Measurements from ENCODE around the gene YKT6.

DNA sequence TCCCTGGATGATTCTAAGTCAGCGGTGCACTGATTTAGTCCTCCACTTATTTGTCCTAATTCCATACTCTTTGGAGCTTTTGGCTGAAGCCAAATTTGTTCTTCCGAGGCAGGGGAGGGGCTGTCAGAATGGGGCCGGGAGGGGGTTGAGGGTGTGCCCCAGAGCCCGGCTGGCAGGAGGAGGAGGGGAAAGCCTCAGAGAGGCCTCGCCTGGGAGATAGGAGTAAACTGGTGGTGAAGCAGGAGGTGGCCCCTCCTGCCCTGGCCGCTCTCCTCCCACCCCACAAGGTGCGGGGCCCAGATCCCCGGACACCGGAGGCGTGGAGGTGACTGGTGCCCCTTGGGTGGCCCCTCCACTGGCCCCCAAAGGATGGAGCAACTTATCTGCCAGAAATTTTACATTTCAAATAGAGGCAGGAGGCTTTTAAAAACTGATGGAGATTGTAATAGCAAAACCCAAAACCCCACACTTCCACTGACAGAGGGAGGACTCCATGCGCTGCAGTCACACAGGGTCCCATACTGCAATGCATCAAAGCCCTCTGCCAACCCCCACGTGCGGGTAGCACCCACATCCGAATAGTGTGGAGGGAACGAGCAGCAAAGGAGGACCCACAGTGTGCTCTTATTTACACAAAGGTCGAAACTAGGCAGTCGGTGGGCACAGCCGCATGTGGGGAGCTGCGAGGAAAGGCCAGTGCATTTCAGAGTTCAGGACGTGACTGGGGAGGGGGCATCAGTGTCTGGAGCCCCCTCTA lies 62.7 kb downstream of the YKT6 start:
- TF ChIP-seq, protein P1, sequence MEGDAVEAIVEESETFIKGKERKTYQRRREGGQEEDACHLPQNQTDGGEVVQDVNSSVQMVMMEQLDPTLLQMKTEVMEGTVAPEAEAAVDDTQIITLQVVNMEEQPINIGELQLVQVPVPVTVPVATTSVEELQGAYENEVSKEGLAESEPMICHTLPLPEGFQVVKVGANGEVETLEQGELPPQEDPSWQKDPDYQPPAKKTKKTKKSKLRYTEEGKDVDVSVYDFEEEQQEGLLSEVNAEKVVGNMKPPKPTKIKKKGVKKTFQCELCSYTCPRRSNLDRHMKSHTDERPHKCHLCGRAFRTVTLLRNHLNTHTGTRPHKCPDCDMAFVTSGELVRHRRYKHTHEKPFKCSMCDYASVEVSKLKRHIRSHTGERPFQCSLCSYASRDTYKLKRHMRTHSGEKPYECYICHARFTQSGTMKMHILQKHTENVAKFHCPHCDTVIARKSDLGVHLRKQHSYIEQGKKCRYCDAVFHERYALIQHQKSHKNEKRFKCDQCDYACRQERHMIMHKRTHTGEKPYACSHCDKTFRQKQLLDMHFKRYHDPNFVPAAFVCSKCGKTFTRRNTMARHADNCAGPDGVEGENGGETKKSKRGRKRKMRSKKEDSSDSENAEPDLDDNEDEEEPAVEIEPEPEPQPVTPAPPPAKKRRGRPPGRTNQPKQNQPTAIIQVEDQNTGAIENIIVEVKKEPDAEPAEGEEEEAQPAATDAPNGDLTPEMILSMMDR (IDR thresholded peaks at IDR 0.05) = no peak
- TF ChIP-seq POLR2A (IDR thresholded peaks at IDR 0.05) = no peak

Data from uterus (tissue), 2 donors.